Limb (tissue), 2 donors: ENCODE measurements around the gene COMMD3.
"Not testable (repeated sequence)": the region's sequence is repeated elsewhere in the genome, so short reads cannot be mapped to it uniquely, and the experiment has no call there.

ENCODE experiments used
- DNase-seq, 2 donors: peaks; one replicate each; pipeline ENCODE4 v3.0.0-alpha.2; 2016; ENCODE audit errors: extremely low spot score in 2 of 2

The COMMD3 gene

GRCh38 chr10:22316286-22317075 is at the start of gene COMMD3:
Gene COMMD3, plus strand, starts transcription at chr10:22316388. Its CDS starts 30 bp downstream, at chr10:22316418.
- peak; percentile 91 to 93 for DNase-seq

- no peak for DNase-seq
These were observed 47.7 kb upstream of the COMMD3 start for GRCh38 chr10:22268503-22268902.

- no peak for DNase-seq
These were observed 44.4 kb upstream of the COMMD3 start for GRCh38 chr10:22271786-22272185.

GRCh38 chr10:22278441-22278782 is 37.8 kb upstream of the COMMD3 start:
- DNase-seq: no peak

GRCh38 chr10:22280078-22280477 is 36.1 kb upstream of the COMMD3 start:
- DNase-seq: no peak

- DNase-seq: no peak
These were observed 31.1 kb upstream of the COMMD3 start for GRCh38 chr10:22285130-22285529.

- no peak for DNase-seq
These were observed 22.3 kb upstream of the COMMD3 start for GRCh38 chr10:22293747-22294404.

GRCh38 chr10:22294694-22295093 is 21.5 kb upstream of the COMMD3 start:
- no peak for DNase-seq

- no peak for DNase-seq
These were observed 15.0 kb upstream of the COMMD3 start for GRCh38 chr10:22301193-22301592.

GRCh38 chr10:22303461-22303860 is 12.7 kb upstream of the COMMD3 start:
- DNase-seq: no peak

- no peak for DNase-seq
These were observed 10.5 kb upstream of the COMMD3 start for GRCh38 chr10:22305721-22306120.

GRCh38 chr10:22308390-22308789 is 7.8 kb upstream of the COMMD3 start:
- DNase-seq: no peak

GRCh38 chr10:22309180-22310000 is 6.8 kb upstream of the COMMD3 start:
- no peak for DNase-seq

GRCh38 chr10:22310012-22310411 is 6.2 kb upstream of the COMMD3 start:
- DNase-seq: not testable (repeated sequence)

GRCh38 chr10:22310928-22311327 is 5.3 kb upstream of the COMMD3 start:
- DNase-seq: no peak

GRCh38 chr10:22314852-22315251 is 1.3 kb upstream of the COMMD3 start:
- DNase-seq: no peak

- DNase-seq: no peak
These were observed 518 bp upstream of the COMMD3 start for GRCh38 chr10:22315455-22316285.

GRCh38 chr10:22317076-22317370 is 835 bp downstream of the COMMD3 start:
- DNase-seq: no peak

- no peak for DNase-seq
These were observed 1.8 kb downstream of the COMMD3 start for GRCh38 chr10:22317771-22318565.

GRCh38 chr10:22318772-22319171 is 2.6 kb downstream of the COMMD3 start:
- DNase-seq: no peak

- no peak for DNase-seq
These were observed 3.4 kb downstream of the COMMD3 start for GRCh38 chr10:22319547-22319979.
